Hepatocyte (in vitro differentiated cells): Measurements from ENCODE around the gene FBXO27.

Experiments
- CTCF ChIP-seq: fragments of 200-600 bp; sonication (generic); IDR thresholded peaks from 2 replicates; pipeline ENCODE4 v1.5.1; 2016; ENCODE audit warnings: antibody characterized with exemption, mild to moderate bottlenecking; ENCODE audit not compliant: poor library complexity
- EZH2 ChIP-seq: fragments of 200-600 bp; sonication (generic); IDR thresholded peaks from 2 replicates; pipeline ENCODE4 v1.6.1; 2016; ENCODE audit warnings: antibody characterized with exemption, mild to moderate bottlenecking, borderline replicate concordance
- EZH2phosphoT487 ChIP-seq: fragments of 200-600 bp; sonication (generic); IDR thresholded peaks from one replicate; pipeline ENCODE4 v1.6.1; 2018; ENCODE audit warnings: antibody characterized with exemption, mild to moderate bottlenecking, low read depth, moderate library complexity; ENCODE audit not compliant: unreplicated experiment, severe bottlenecking

- no peak for TF ChIP-seq CTCF
- no peak for TF ChIP-seq EZH2
- no peak for TF ChIP-seq EZH2phosphoT487
These were observed 31.3 kb downstream of the FBXO27 start for GRCh38 chr19:39001041-39001440.
